SK-N-SH (cell line): ENCODE results near the gene SNCAIP. TPM values are rescaled to one million over a fixed set of nuclear protein-coding genes. Genes with fewer than 3 reads are reported as not detected.

Experiments
- CTCF ChIA-PET: fragments of 300-600, 350-600 bp; formaldehyde crosslinking; extraction: SDS; loops from one replicate; lab custom pipeline; 2021; lab: Yijun Ruan, JAX
- POLR2A ChIA-PET: fragments of 350-600 bp; sonication (Branson Sonifier 250); formaldehyde crosslinking; extraction: SDS; loops from one replicate; lab custom pipeline; 2020; ENCODE audit warnings: antibody characterized with exemption, inconsistent platforms; lab: Yijun Ruan, JAX
- DNase-seq: peaks from one replicate; pipeline ENCODE4 v3.0.0; 2012
- H2AFZ ChIP-seq: fragments of 200-600 bp; sonication (generic); 2 replicates; pipeline ENCODE4 v1.8.1; 2016; ENCODE audit warnings: antibody characterized with exemption, mild to moderate bottlenecking, low read depth
- H3F3A ChIP-seq: fragments of 200-600 bp; sonication (generic); replicated peaks from 2 replicates; pipeline ENCODE3; 2016; ENCODE audit warnings: antibody characterized with exemption, mild to moderate bottlenecking; ENCODE audit not compliant: insufficient read depth
- H3K27ac ChIP-seq, 2 experiments: fragments of 200-500 bp in 1 of 2; fragments of 200-600 bp in 1 of 2; sonication (Bioruptor generic) in 1 of 2; sonication (generic), shearing (Covaris generic) in 1 of 2; 2 replicates each; pipeline versions ENCODE4 v1.5.1 to v1.6.1; 2014 to 2016; ENCODE audit warnings: low read depth in 2 of 2, inconsistent platforms in 1 of 2, low read length in 1 of 2, mild to moderate bottlenecking in 1 of 2, mixed read lengths in 1 of 2
- H3K27me3 ChIP-seq: fragments of 200-600 bp; sonication (generic), shearing (Covaris generic); 2 replicates; pipeline ENCODE4 v1.6.1; 2016; ENCODE audit warnings: mixed run types; ENCODE audit not compliant: insufficient read depth
- H3K36me3 ChIP-seq, 2 experiments: fragments of 200-500 bp in 1 of 2; fragments of 200-600 bp in 1 of 2; sonication (Bioruptor generic) in 1 of 2; sonication (generic) in 1 of 2; replicated peaks in 1 of 2; 2 replicates each; pipeline versions ENCODE3 to v1.5.1; 2014 to 2016; ENCODE audit warnings: low read length in 1 of 2, mild to moderate bottlenecking in 1 of 2; ENCODE audit not compliant: insufficient read depth in 2 of 2, control insufficient read depth in 1 of 2
- H3K4me1 ChIP-seq, 2 experiments: fragments of 200-500 bp in 1 of 2; fragments of 200-600 bp in 1 of 2; sonication (Bioruptor generic) in 1 of 2; sonication (generic), shearing (Covaris generic) in 1 of 2; 2 replicates each; pipeline versions ENCODE4 v1.5.1 to v1.6.1; 2014 to 2016; ENCODE audit warnings: low read depth in 1 of 2, low read length in 1 of 2, mixed run types in 1 of 2; ENCODE audit not compliant: insufficient read depth in 2 of 2, control insufficient read depth in 1 of 2
- H3K4me2 ChIP-seq: fragments of 200-600 bp; sonication (generic), shearing (Covaris generic); 2 replicates; pipeline ENCODE4 v1.6.1; 2017; ENCODE audit warnings: mixed run types
- H3K4me3 ChIP-seq, 2 experiments: fragments of 200-500 bp in 1 of 2; fragments of 200-600 bp in 1 of 2; sonication (Bioruptor generic) in 1 of 2; sonication (generic), shearing (Covaris generic) in 1 of 2; 2 replicates each; pipeline versions ENCODE4 v1.5.1 to v1.8.1; 2014 to 2016; ENCODE audit warnings: low read depth in 2 of 2, inconsistent platforms in 1 of 2, low read length in 1 of 2, mild to moderate bottlenecking in 1 of 2, mixed read lengths in 1 of 2, moderate library complexity in 1 of 2
- H3K79me2 ChIP-seq: fragments of 200-600 bp; sonication (generic); 2 replicates; pipeline ENCODE4 v1.8.1; 2017; ENCODE audit warnings: mild to moderate bottlenecking; ENCODE audit not compliant: insufficient read depth
- H3K9ac ChIP-seq: fragments of 200-600 bp; sonication (generic); 2 replicates; pipeline ENCODE4 v1.6.1; 2017; ENCODE audit warnings: mixed run types
- H3K9me2 ChIP-seq: fragments of 200-600 bp; sonication (generic); 2 replicates; pipeline ENCODE4 v1.6.1; 2017; ENCODE audit warnings: mixed run types
- H3K9me3 ChIP-seq: fragments of 200-600 bp; sonication (generic); 2 replicates; pipeline ENCODE4 v1.6.1; 2017; ENCODE audit warnings: mixed run types, mild to moderate bottlenecking, moderate library complexity
- H4K20me1 ChIP-seq: fragments of 200-600 bp; sonication (generic); 2 replicates; pipeline ENCODE4 v1.6.1; 2017; ENCODE audit warnings: mild to moderate bottlenecking, mixed run types; ENCODE audit not compliant: insufficient read depth
- CHD2 ChIP-seq: fragments of 150-350 bp; IDR thresholded peaks from 2 replicates; pipeline ENCODE4 v1.6.1; 2018; ENCODE audit warnings: low read length; ENCODE audit not compliant: partially characterized antibody
- ELF1 ChIP-seq: IDR thresholded peaks from 2 replicates; pipeline ENCODE4 v1.4.0; 2012
- GATA2 ChIP-seq: sonication (generic); formaldehyde crosslinking; IDR thresholded peaks from 2 replicates; pipeline ENCODE4 v1.5.0; 2020; ENCODE audit warnings: mild to moderate bottlenecking, missing genetic modification reagents
- MXI1 ChIP-seq: IDR thresholded peaks from 2 replicates; pipeline ENCODE4 v1.6.1; 2012; ENCODE audit warnings: mild to moderate bottlenecking, low read depth, low read length, improper control_type of control experiment
- NFIC ChIP-seq: IDR thresholded peaks from 2 replicates; pipeline ENCODE4 v1.4.0; 2012; ENCODE audit warnings: borderline replicate concordance
- NRF1 ChIP-seq: IDR thresholded peaks from 2 replicates; pipeline ENCODE4 v1.6.1; 2012; ENCODE audit warnings: low read depth, mild to moderate bottlenecking, low read length
- PBX3 ChIP-seq: IDR thresholded peaks from 2 replicates; pipeline ENCODE4; 2012
- RAD21 ChIP-seq: IDR thresholded peaks from 2 replicates; pipeline ENCODE4 v1.6.1; 2012; ENCODE audit warnings: mild to moderate bottlenecking, low read length
- TCF12 ChIP-seq: IDR thresholded peaks from 2 replicates; pipeline ENCODE4 v1.4.0; 2012
- USF1 ChIP-seq: IDR thresholded peaks from 2 replicates; pipeline ENCODE4 v1.4.0; 2012; ENCODE audit warnings: low read depth, borderline replicate concordance
- YY1 ChIP-seq: IDR thresholded peaks from 2 replicates; pipeline ENCODE4 v1.4.0; 2012; ENCODE audit warnings: low read depth, mild to moderate bottlenecking
- WGBS: methylation state at CpG from one replicate; pipeline ENCODE4 v1.1.6; 2017; ENCODE audit warnings: low lambda C conversion rate; 5-methylcytosine and 5-hydroxymethylcytosine counted together
- polyA plus RNA-seq, 3 experiments: library from polyadenylated mRNA; depleted of rRNA; stranded (reverse); fragments of >200 nt; gene quantifications; 2 replicates each; pipeline ENCODE4 v1.2.3, GENCODE V29; 2012
- TF ChIP-seq, protein P1 (sequence below): IDR thresholded peaks from 2 replicates; pipeline ENCODE4 v1.4.0; 2012; ENCODE audit warnings: low read depth, borderline replicate concordance
- TF ChIP-seq, protein P2 (sequence below): fragments of 150-350 bp; IDR thresholded peaks from 2 replicates; pipeline ENCODE4 v1.6.1; 2016; ENCODE audit warnings: mild to moderate bottlenecking, low read depth, low read length
- TF ChIP-seq, protein P3 (sequence below): fragments of 200-600 bp; sonication (generic); IDR thresholded peaks from 2 replicates; pipeline ENCODE4 v1.6.1; 2017; ENCODE audit warnings: antibody characterized with exemption, mild to moderate bottlenecking, moderate library complexity
- TF ChIP-seq, protein P4 (sequence below): IDR thresholded peaks from 2 replicates; pipeline ENCODE4 v1.6.1; 2012; ENCODE audit warnings: mild to moderate bottlenecking, low read depth, low read length, moderate library complexity

The SNCAIP gene
- polyA plus RNA-seq, 1 of the 3 experiments (the other 2 are of a cell fraction): not detected

DNA sequence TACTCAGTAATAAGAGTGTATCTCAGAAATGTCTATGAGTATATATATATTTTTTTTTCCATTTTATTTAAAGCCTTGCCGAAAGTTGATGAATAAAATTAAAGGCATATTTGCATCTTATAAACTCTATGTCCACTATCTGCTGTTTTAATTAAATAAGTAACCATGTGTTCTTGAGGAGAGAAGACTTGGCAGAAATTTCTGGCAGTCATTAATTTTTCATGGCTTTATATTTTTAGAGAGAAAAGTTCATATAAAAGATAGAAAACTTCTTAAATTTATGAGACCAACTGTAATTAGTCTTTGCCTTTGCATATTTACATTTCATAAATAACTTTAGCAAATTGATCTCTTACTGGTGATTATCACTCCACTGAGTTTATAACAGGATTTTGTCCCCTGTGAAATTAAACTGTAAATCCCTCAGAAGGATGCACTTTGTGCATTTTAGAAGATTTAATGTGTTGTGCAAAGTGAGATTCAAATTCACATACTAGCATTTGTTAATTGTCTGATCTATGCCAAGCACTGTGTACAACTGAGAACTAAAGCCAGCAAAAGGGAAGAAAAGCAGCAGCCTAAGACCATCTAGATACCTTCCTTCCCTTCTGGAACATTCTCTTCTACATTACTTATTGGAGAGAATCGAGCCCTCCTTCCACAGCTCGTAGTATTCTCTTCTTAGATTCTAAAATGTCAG, 108.7 kb downstream of the SNCAIP start (continued):
- no peak for TF ChIP-seq PBX3
- TF ChIP-seq GATA2 (CRISPR knock-in tag): no peak
- TF ChIP-seq USF1: no peak
- no peak for TF ChIP-seq CHD2
- TF ChIP-seq, protein P1, sequence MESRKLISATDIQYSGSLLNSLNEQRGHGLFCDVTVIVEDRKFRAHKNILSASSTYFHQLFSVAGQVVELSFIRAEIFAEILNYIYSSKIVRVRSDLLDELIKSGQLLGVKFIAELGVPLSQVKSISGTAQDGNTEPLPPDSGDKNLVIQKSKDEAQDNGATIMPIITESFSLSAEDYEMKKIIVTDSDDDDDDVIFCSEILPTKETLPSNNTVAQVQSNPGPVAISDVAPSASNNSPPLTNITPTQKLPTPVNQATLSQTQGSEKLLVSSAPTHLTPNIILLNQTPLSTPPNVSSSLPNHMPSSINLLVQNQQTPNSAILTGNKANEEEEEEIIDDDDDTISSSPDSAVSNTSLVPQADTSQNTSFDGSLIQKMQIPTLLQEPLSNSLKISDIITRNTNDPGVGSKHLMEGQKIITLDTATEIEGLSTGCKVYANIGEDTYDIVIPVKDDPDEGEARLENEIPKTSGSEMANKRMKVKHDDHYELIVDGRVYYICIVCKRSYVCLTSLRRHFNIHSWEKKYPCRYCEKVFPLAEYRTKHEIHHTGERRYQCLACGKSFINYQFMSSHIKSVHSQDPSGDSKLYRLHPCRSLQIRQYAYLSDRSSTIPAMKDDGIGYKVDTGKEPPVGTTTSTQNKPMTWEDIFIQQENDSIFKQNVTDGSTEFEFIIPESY: no peak
- no peak for TF ChIP-seq RAD21
- no peak for TF ChIP-seq ELF1
- no peak for TF ChIP-seq TCF12

DNA sequence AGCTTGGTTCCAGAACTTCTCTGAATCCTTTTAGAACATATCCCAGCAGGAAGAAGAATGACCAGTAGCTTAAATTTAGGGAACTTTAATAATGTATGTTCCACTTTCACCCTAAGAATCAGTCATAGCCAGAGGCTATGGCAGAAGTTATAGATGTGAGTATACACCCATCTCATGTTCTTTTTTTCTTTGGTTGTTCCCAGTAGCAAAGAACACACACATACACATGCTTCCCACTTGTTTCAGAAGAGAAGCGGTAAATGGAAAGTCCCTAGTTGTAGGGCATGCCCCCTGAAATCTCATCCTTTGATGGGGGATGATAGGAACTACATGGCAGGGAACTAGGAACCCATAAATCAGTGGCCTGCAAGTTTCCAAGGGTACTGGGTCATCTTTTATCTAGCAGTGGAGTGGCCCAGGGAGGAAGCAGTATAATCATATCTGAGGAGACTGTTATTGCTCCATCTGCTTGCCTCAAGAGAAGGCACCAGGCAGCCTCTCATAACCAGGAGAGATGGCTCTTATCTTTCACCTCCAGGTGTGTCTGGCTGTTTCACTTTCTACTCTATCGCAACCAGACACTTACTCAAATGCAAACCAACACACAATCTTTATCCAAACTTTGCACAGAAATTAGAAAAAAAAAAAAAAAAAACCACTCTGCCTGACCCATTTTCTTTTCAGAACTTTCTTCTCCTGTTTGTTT, 109.5 kb downstream of the SNCAIP start:
- Histone ChIP-seq H3K27ac (no peak overlapping the region; a peak in 1 of 4 replicates), H3F3A (no peaks in the 10 kb centered on the region), H3K27me3 (no peaks in the 10 kb centered on the region), H3K4me3 (no peak overlapping the region), H3K9me3 (no peaks in the 10 kb centered on the region), H4K20me1 (no peaks in the 10 kb centered on the region), H3K9me2 (no peaks in the 10 kb centered on the region), H3K9ac (no peak overlapping the region), H3K4me1 (peaks cover 0 to 7% of the 10 kb centered on the region in 2 experiments; a peak in 1 of 4 replicates), H3K4me2 (no peak overlapping the region), H2AFZ (no peak overlapping the region), H3K79me2 (no peaks in the 10 kb centered on the region), H3K36me3 (no peaks in the 10 kb centered on the region)
- WGBS: 49% methylated on average over 2 of the region's 2 CpGs
- CTCF ChIA-PET: interaction anchor here (3.1 kb wide), 1 partner anchor 227 kb away, joined by 17 read pairs; no protein-coding TSS in a partner anchor
- POLR2A ChIA-PET: no interaction called here
- no peak for DNase-seq
- TF ChIP-seq NFIC: no peak
- TF ChIP-seq NRF1: no peak
- no peak for TF ChIP-seq RAD21
- TF ChIP-seq MXI1: no peak
- TF ChIP-seq, protein P1: no peak
- TF ChIP-seq YY1: no peak
- TF ChIP-seq, protein P2, sequence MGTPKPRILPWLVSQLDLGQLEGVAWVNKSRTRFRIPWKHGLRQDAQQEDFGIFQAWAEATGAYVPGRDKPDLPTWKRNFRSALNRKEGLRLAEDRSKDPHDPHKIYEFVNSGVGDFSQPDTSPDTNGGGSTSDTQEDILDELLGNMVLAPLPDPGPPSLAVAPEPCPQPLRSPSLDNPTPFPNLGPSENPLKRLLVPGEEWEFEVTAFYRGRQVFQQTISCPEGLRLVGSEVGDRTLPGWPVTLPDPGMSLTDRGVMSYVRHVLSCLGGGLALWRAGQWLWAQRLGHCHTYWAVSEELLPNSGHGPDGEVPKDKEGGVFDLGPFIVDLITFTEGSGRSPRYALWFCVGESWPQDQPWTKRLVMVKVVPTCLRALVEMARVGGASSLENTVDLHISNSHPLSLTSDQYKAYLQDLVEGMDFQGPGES: no peak
- TF ChIP-seq, protein P3, sequence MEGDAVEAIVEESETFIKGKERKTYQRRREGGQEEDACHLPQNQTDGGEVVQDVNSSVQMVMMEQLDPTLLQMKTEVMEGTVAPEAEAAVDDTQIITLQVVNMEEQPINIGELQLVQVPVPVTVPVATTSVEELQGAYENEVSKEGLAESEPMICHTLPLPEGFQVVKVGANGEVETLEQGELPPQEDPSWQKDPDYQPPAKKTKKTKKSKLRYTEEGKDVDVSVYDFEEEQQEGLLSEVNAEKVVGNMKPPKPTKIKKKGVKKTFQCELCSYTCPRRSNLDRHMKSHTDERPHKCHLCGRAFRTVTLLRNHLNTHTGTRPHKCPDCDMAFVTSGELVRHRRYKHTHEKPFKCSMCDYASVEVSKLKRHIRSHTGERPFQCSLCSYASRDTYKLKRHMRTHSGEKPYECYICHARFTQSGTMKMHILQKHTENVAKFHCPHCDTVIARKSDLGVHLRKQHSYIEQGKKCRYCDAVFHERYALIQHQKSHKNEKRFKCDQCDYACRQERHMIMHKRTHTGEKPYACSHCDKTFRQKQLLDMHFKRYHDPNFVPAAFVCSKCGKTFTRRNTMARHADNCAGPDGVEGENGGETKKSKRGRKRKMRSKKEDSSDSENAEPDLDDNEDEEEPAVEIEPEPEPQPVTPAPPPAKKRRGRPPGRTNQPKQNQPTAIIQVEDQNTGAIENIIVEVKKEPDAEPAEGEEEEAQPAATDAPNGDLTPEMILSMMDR: no peak
- TF ChIP-seq, protein P4, sequence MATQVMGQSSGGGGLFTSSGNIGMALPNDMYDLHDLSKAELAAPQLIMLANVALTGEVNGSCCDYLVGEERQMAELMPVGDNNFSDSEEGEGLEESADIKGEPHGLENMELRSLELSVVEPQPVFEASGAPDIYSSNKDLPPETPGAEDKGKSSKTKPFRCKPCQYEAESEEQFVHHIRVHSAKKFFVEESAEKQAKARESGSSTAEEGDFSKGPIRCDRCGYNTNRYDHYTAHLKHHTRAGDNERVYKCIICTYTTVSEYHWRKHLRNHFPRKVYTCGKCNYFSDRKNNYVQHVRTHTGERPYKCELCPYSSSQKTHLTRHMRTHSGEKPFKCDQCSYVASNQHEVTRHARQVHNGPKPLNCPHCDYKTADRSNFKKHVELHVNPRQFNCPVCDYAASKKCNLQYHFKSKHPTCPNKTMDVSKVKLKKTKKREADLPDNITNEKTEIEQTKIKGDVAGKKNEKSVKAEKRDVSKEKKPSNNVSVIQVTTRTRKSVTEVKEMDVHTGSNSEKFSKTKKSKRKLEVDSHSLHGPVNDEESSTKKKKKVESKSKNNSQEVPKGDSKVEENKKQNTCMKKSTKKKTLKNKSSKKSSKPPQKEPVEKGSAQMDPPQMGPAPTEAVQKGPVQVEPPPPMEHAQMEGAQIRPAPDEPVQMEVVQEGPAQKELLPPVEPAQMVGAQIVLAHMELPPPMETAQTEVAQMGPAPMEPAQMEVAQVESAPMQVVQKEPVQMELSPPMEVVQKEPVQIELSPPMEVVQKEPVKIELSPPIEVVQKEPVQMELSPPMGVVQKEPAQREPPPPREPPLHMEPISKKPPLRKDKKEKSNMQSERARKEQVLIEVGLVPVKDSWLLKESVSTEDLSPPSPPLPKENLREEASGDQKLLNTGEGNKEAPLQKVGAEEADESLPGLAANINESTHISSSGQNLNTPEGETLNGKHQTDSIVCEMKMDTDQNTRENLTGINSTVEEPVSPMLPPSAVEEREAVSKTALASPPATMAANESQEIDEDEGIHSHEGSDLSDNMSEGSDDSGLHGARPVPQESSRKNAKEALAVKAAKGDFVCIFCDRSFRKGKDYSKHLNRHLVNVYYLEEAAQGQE: no peak
